Measurements from ENCODE around the gene CTBP2. TPM values are rescaled to one million over a fixed set of nuclear protein-coding genes. Genes with fewer than 3 reads are reported as not detected.

The CTBP2 gene
- total RNA-seq, 1 donor from 2014 or later = 57.7 TPM

DNA sequence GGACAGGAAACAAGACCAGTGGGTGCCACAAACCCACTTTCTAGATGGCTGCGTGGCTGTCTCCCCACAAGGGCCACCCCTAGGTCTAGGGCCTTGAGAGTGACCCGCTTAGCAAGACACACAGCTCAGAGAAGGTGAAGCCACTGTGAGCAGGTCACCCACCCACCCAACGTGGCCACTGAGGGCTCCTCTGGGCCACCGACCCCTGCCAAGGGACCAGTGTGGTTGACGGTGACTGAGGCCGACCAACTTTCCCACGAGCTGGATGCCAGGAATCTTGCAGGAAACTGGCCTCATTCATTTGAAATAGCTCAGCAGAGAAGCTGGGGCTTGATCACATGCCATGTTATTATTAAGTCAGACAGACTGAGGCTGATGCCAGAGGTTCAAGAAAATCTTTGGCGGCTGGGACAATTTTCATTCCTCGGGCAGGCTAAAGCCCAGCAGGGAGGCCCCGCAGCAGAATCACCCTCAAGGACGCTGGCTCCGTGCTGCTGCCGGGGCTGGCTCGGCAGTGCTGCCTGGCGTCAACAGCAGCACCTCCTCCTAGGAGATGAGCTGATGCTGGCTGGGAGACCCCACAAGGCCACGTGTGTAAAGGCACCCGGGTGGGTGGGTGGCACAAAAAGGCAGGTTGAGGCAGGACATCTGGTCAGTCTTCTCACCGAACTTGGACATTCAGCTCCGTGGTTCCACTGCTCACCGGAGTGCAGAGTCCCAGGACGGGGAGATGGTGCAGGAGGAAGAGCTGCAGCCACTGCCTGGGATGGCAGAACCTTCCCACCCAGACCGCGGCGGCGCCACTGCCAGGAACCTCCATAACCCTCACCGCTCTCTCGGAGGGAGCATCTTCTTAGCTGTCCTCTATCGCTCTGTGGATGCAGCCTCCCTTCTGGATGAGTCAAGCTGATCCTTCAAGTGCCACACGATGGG lies 160.7 kb downstream of the CTBP2 start:
- DNase-seq (ENCODE audit: low spot score in 2 of 2) = peak; percentile 59 to 92
- intact Hi-C loops (cut with DNase I) = loop anchor here (1.0 to 5.0 kb wide), 5 partner anchors 12 to 153 kb away; no protein-coding TSS in a partner anchor
- H3K27ac ChIP-seq = peak overlapping the region; percentile 94 to 98
- H3K36me3 ChIP-seq = peaks cover 38 to 46% of the 10 kb centered on the region in 2 donors
- peak overlapping the region; percentile 34 to 54 for H3K4me3 ChIP-seq
- peak in 1 of 3 experiments; percentile 4 for TF ChIP-seq CTCF (IDR thresholded peaks at IDR 0.05)
- H3K27me3 ChIP-seq = no peaks in the 10 kb centered on the region
- peaks cover 35 to 57% of the 10 kb centered on the region in 2 donors for H3K4me1 ChIP-seq
- no peaks in the 10 kb centered on the region for H3K9me3 ChIP-seq

DNA sequence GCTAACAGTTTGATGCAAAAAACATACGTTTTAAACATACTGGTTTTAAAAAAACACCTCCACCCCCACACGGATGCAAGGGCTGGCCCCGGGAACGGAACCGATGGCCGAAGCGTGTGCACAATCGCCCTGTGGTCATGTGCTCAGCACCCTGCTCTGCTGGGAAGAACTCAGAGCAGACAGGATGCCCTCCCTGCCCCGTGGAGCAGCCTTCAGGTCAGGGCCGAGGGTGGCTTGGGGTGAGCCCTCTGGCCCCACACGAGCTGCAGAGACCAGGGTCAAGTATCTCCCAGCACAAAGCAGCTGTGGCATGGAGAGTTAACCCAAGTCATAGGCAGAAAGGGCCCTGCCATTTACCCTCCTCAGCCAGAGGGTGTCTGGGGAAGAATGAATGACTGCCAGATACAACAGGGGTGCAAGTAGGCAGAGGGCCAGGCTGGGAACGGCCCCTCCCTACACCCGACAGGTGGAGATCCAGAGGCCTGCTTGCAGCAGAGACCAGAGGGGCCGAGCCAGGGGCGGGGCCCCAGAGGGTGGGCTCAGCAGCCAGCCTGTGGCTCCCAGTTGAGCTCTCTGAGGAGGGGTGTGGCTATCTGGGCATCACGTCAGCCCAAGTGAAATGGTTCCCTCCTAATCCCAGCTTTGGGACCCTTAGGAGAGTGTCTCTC lies 161.6 kb downstream of the CTBP2 start:
- Histone ChIP-seq H3K4me1 (peaks cover 35 to 57% of the 10 kb centered on the region in 2 donors), H3K9me3 (no peaks in the 10 kb centered on the region), H3K36me3 (peaks cover 48 to 55% of the 10 kb centered on the region in 2 donors), H3K27ac (peak overlapping the region; percentile 94 to 98), H3K27me3 (no peaks in the 10 kb centered on the region), H3K4me3 (peak overlapping the region in 1 of 2 donors; percentile 54)
- intact Hi-C loops (cut with DNase I) = loop anchor here (1.0 to 5.0 kb wide), 2 partner anchors 18 to 154 kb away; no protein-coding TSS in a partner anchor
- no peak for TF ChIP-seq CTCF (IDR thresholded peaks at IDR 0.05)
- DNase-seq (ENCODE audit: low spot score in 2 of 2) = peak in 1 of 2 donors; percentile 67

GRCh38 chr10:124997771-124998623 lies 162.4 kb downstream of the CTBP2 start:
- no peak overlapping the region for H3K4me3 ChIP-seq
- H3K27me3 ChIP-seq = no peaks in the 10 kb centered on the region
- peak in 1 of 2 donors; percentile 66 for DNase-seq (ENCODE audit: low spot score in 2 of 2)
- intact Hi-C loops (cut with DNase I) = loop anchor here (5.0 kb wide), 1 partner anchor 154 kb away; no protein-coding TSS in a partner anchor
- peaks cover 35 to 54% of the 10 kb centered on the region in 2 donors for H3K4me1 ChIP-seq
- no peak for TF ChIP-seq CTCF (IDR thresholded peaks at IDR 0.05)
- peak overlapping the region; percentile 94 to 98 for H3K27ac ChIP-seq
- peaks cover 53 to 59% of the 10 kb centered on the region in 2 donors for H3K36me3 ChIP-seq
- H3K9me3 ChIP-seq = no peaks in the 10 kb centered on the region

DNA sequence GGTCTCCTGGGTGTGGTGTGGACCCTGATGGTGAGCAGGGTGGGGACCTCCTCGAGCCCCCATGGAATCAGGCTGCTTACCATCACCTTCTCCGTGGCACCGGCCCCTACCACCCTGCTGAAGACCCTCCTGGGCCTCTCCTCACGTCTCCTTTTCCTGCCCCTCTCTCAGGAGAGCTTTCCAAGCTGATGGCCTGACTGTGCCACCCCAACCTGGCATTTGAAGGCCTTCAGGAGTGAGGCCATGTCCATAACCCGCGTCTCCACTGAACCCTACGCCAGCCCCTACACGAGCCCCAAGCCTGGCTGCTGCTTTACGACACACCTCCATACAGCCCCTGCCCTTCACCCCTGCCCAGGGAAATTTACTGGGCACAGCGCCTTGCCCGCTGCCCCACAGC lies 163.1 kb downstream of the CTBP2 start:
- H3K27ac ChIP-seq = peak overlapping the region; percentile 94 to 98
- H3K4me3 ChIP-seq = no peak overlapping the region
- peaks cover 32 to 52% of the 10 kb centered on the region in 2 donors for H3K4me1 ChIP-seq
- intact Hi-C loops (cut with DNase I) = loop anchor here (5.0 kb wide), 1 partner anchor 155 kb away; no protein-coding TSS in a partner anchor
- H3K36me3 ChIP-seq = peaks cover 50 to 57% of the 10 kb centered on the region in 2 donors
- DNase-seq (ENCODE audit: low spot score in 2 of 2) = peak in 1 of 2 donors; percentile 62
- H3K27me3 ChIP-seq = no peaks in the 10 kb centered on the region
- TF ChIP-seq CTCF (IDR thresholded peaks at IDR 0.05) = no peak
- no peaks in the 10 kb centered on the region for H3K9me3 ChIP-seq

- peak overlapping the region; percentile 94 to 98 for H3K27ac ChIP-seq
- H3K4me3 ChIP-seq = no peak overlapping the region
- H3K36me3 ChIP-seq = peaks cover 51 to 57% of the 10 kb centered on the region in 2 donors
- intact Hi-C loops (cut with DNase I) = loop anchor here (5.0 kb wide), 1 partner anchor 155 kb away; no protein-coding TSS in a partner anchor
- H3K9me3 ChIP-seq = no peaks in the 10 kb centered on the region
- H3K4me1 ChIP-seq = peaks cover 27 to 49% of the 10 kb centered on the region in 2 donors
- peak in 1 of 2 donors; percentile 59 for DNase-seq (ENCODE audit: low spot score in 2 of 2)
- TF ChIP-seq CTCF (IDR thresholded peaks at IDR 0.05) = no peak
- H3K27me3 ChIP-seq = no peaks in the 10 kb centered on the region
These were observed 163.5 kb downstream of the CTBP2 start for GRCh38 chr10:124996854-124997215.

Data from ascending aorta (tissue), 2 donors.